ENCODE measurements around the gene DPP6. TPM values are rescaled to one million over a fixed set of nuclear protein-coding genes. Genes with fewer than 3 reads are reported as not detected.

Gene DPP6
- total and polyA plus RNA-seq, 8 donors: 0.29 to 1.2 (median 0.57) TPM

DNA sequence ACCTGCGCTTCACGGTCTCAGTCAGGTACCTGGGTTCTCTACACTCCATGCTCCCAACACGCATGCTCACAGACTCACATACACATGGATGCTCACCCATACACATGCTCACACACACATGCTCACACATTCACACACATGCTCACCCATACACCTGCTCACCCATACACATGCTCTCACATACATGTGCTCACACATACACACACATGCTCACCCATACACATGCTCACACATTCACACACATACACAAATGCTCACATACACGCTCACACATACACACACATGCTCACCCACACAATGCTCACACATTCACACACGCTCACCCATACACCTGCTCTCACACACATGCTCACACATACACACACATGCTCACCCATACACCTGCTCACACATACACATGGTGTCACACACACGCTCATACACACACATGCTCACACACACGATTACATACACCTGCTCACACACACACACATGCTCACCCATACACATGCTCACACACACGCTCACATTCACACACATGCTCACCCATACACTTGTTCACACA, 830.8 kb downstream of the DPP6 start:
- ATAC-seq (no peak), DNase-seq (no peak)
- no peak overlapping the region for H3K4me3 ChIP-seq
- TF ChIP-seq, protein P1, sequence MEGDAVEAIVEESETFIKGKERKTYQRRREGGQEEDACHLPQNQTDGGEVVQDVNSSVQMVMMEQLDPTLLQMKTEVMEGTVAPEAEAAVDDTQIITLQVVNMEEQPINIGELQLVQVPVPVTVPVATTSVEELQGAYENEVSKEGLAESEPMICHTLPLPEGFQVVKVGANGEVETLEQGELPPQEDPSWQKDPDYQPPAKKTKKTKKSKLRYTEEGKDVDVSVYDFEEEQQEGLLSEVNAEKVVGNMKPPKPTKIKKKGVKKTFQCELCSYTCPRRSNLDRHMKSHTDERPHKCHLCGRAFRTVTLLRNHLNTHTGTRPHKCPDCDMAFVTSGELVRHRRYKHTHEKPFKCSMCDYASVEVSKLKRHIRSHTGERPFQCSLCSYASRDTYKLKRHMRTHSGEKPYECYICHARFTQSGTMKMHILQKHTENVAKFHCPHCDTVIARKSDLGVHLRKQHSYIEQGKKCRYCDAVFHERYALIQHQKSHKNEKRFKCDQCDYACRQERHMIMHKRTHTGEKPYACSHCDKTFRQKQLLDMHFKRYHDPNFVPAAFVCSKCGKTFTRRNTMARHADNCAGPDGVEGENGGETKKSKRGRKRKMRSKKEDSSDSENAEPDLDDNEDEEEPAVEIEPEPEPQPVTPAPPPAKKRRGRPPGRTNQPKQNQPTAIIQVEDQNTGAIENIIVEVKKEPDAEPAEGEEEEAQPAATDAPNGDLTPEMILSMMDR (IDR thresholded peaks at IDR 0.05): no peak
- H3K4me1 ChIP-seq: no peaks in the 10 kb centered on the region
- intact Hi-C loops (cut with DNase I): no loop called here
- H3K27ac ChIP-seq: no peak overlapping the region
- no peaks in the 10 kb centered on the region for H3K27me3 ChIP-seq
- no peaks in the 10 kb centered on the region for H3K9me3 ChIP-seq
- no peaks in the 10 kb centered on the region for H3K36me3 ChIP-seq

- Histone ChIP-seq H3K27me3 (no peaks in the 10 kb centered on the region), H3K27ac (no peak overlapping the region), H3K4me1 (no peaks in the 10 kb centered on the region), H3K9me3 (peaks cover 0 to 6% of the 10 kb centered on the region in 2 donors), H3K4me3 (no peak overlapping the region), H3K36me3 (no peaks in the 10 kb centered on the region)
- TF ChIP-seq, protein P1 (IDR thresholded peaks at IDR 0.05): no peak
- no peak for DNase-seq
- intact Hi-C loops (cut with DNase I): no loop called here
- ATAC-seq: no peak
These were observed 832.2 kb downstream of the DPP6 start for GRCh38 chr7:154884348-154884920.

GRCh38 chr7:154886591-154886990, 834.4 kb downstream of the DPP6 start:
- TF ChIP-seq, protein P1 (IDR thresholded peaks at IDR 0.05): no peak
- Histone ChIP-seq H3K36me3 (no peaks in the 10 kb centered on the region), H3K9me3 (peaks cover 0 to 6% of the 10 kb centered on the region in 2 donors), H3K4me3 (no peak overlapping the region), H3K27me3 (peaks cover 0 to 3% of the 10 kb centered on the region in 2 donors), H3K27ac (no peak overlapping the region), H3K4me1 (no peaks in the 10 kb centered on the region)
- ATAC-seq (no peak), DNase-seq (no peak)
- intact Hi-C loops (cut with DNase I): no loop called here

DNA sequence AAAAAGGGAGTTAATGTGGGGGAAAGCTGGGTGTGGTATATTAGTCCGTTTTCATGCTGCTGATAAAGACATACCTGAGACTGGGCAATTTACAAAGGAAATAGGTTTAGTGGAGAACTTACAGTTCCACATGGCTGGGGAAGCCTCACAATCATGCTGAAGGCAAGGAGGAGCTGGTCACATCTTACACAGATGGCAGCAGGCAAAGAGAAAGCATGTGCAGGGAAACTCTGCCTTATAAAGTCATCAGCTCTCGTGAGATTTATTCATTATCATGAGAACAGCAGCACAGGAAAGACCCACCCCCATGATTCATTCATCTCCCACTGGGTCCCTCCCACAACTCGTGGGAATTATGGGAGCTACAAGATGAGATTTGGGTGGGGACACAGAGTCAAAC, 836.5 kb downstream of the DPP6 start:
- H3K27ac ChIP-seq: no peak overlapping the region
- TF ChIP-seq, protein P1 (IDR thresholded peaks at IDR 0.05): no peak
- H3K27me3 ChIP-seq: peaks cover 0 to 15% of the 10 kb centered on the region in 2 donors
- intact Hi-C loops (cut with DNase I): no loop called here
- no peak overlapping the region for H3K4me3 ChIP-seq
- H3K36me3 ChIP-seq: no peaks in the 10 kb centered on the region
- H3K4me1 ChIP-seq: no peaks in the 10 kb centered on the region
- ATAC-seq: no peak
- DNase-seq: no peak
- H3K9me3 ChIP-seq: peaks cover 0 to 6% of the 10 kb centered on the region in 2 donors

- Histone ChIP-seq H3K4me3 (no peak overlapping the region), H3K27ac (no peak overlapping the region), H3K9me3 (peaks cover 0 to 6% of the 10 kb centered on the region in 2 donors), H3K36me3 (no peaks in the 10 kb centered on the region), H3K4me1 (no peaks in the 10 kb centered on the region), H3K27me3 (peaks cover 0 to 15% of the 10 kb centered on the region in 2 donors)
- intact Hi-C loops (cut with DNase I): no loop called here
- TF ChIP-seq, protein P1 (IDR thresholded peaks at IDR 0.05): no peak
- ATAC-seq (no peak), DNase-seq (no peak)
These were observed 840.3 kb downstream of the DPP6 start for GRCh38 chr7:154892459-154892858.

Measured in left lung (tissue), 10 donors.